ENCODE results near the gene HEBP1.

The HEBP1 gene

DNA sequence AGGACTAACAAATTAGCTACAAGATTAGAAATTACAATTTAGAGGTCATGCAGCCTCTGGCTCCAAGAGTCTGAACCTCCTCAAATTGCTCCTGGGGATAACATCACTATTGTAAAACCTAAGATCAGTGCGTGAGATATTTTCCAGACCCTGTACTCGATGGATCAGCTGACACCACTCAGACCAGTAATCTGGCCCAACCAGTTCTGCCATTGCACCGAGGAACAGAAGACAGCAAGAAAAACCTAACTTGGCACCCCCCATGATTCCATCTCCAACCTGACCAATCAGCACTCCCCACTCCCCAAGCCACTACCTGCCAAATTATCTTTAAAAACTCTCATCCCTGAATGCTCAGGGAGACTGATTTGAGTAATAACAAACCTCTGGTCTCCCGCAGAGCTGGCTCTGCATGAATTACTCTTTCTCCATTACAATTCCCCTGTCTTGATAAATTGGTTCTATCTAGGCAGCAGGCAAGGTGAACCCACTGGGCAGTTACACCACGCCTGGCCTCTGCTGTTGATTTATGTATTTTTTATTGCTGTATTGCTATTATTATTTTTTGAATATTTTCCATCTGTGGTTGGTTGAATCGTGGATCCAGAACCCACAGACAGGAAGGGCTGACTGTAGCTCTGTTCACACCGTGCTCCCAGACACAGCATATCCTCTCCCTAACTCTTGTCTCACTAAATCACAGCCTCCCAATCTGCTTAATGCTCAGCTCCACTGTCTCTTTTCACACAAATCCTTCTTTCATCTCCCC lies 9.2 kb downstream of the HEBP1 start:
- Histone ChIP-seq H3K9me3 (ENCODE audit: control insufficient read depth, low read length) (no peaks in the 10 kb centered on the region), H3K79me2 (no peaks in the 10 kb centered on the region), H3K36me3 (ENCODE audit: control insufficient read depth, insufficient read depth, low read length) (no peaks in the 10 kb centered on the region), H3K4me1 (peaks cover 3% of the 10 kb centered on the region), H3K27me3 (ENCODE audit: control insufficient read depth, insufficient read depth, low read length) (no peaks in the 10 kb centered on the region), H2AFZ (no peak overlapping the region), H3K9ac (no peak overlapping the region), H3K4me3 (ENCODE audit: low read depth, low read length) (no peak overlapping the region), H3K4me2 (ENCODE audit: low read length) (no peak overlapping the region), H3K27ac (no peak overlapping the region)
- TF ChIP-seq, protein P1, sequence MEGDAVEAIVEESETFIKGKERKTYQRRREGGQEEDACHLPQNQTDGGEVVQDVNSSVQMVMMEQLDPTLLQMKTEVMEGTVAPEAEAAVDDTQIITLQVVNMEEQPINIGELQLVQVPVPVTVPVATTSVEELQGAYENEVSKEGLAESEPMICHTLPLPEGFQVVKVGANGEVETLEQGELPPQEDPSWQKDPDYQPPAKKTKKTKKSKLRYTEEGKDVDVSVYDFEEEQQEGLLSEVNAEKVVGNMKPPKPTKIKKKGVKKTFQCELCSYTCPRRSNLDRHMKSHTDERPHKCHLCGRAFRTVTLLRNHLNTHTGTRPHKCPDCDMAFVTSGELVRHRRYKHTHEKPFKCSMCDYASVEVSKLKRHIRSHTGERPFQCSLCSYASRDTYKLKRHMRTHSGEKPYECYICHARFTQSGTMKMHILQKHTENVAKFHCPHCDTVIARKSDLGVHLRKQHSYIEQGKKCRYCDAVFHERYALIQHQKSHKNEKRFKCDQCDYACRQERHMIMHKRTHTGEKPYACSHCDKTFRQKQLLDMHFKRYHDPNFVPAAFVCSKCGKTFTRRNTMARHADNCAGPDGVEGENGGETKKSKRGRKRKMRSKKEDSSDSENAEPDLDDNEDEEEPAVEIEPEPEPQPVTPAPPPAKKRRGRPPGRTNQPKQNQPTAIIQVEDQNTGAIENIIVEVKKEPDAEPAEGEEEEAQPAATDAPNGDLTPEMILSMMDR (IDR thresholded peaks at IDR 0.05), result no peak

DNA sequence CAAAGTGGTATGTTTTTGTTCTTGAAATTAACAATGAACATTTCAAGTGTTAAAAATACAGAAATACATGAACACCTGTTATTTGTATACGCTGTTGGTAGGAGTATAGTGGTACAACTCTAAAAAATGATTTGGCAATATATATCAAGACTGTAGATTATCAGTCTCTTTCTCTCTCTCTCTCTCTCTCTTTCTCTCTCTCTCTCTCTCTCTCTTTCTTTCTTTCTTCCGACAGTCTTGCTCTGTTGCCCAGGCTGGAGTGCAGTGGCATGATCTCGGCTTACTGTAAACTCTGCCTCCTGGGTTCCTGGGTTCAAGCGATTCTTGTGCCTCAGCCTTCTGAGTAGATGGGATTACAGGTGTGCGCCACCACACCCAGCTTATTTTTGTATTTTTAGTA lies 12.6 kb downstream of the HEBP1 start:
- H3K79me2 ChIP-seq, result no peaks in the 10 kb centered on the region
- H3K27me3 ChIP-seq (ENCODE audit: control insufficient read depth, insufficient read depth, low read length), result no peaks in the 10 kb centered on the region
- H2AFZ ChIP-seq, result no peak overlapping the region
- H3K4me2 ChIP-seq (ENCODE audit: low read length), result no peak overlapping the region
- H3K9ac ChIP-seq, result no peak overlapping the region
- no peak overlapping the region for H3K27ac ChIP-seq
- peaks cover 3% of the 10 kb centered on the region for H3K4me1 ChIP-seq
- TF ChIP-seq, protein P1 (IDR thresholded peaks at IDR 0.05), result no peak
- H3K4me3 ChIP-seq (ENCODE audit: low read depth, low read length), result no peak overlapping the region
- no peaks in the 10 kb centered on the region for H3K9me3 ChIP-seq (ENCODE audit: control insufficient read depth, low read length)
- no peaks in the 10 kb centered on the region for H3K36me3 ChIP-seq (ENCODE audit: control insufficient read depth, insufficient read depth, low read length)

DNA sequence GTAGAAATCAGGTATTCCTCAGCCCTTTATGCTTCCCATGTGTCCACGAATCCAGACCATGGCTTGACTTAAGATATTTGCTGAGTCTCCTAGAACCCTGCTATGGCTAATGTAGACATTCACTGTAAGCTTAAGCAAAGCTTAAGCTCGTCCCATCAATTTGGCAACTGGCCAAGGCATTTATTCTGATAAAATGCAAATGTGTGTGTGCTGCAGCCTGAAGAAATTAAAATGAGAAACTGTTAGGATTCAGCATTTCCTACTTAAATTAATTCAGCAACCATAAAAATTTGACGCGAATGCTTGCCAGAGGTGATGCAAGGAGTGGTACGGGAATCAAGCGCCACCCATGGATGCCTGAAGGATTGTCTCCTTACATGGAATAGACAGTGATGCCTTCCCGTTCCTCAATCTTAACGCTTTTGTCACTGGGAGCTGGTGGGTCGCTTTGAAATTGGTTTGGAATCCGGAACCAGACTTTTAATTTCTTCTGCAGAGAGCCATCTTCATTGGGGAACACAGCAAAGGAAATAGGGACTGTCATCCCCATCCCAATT lies 13.2 kb downstream of the HEBP1 start:
- peaks cover 3% of the 10 kb centered on the region for H3K4me1 ChIP-seq
- no peak overlapping the region for H3K4me2 ChIP-seq (ENCODE audit: low read length)
- no peak overlapping the region for H3K4me3 ChIP-seq (ENCODE audit: low read depth, low read length)
- no peaks in the 10 kb centered on the region for H3K9me3 ChIP-seq (ENCODE audit: control insufficient read depth, low read length)
- TF ChIP-seq, protein P1 (IDR thresholded peaks at IDR 0.05), result no peak
- H3K9ac ChIP-seq, result no peak overlapping the region
- H3K79me2 ChIP-seq, result no peaks in the 10 kb centered on the region
- no peaks in the 10 kb centered on the region for H3K36me3 ChIP-seq (ENCODE audit: control insufficient read depth, insufficient read depth, low read length)
- no peak overlapping the region for H3K27ac ChIP-seq
- H3K27me3 ChIP-seq (ENCODE audit: control insufficient read depth, insufficient read depth, low read length), result no peaks in the 10 kb centered on the region
- H2AFZ ChIP-seq, result no peak overlapping the region

DNA sequence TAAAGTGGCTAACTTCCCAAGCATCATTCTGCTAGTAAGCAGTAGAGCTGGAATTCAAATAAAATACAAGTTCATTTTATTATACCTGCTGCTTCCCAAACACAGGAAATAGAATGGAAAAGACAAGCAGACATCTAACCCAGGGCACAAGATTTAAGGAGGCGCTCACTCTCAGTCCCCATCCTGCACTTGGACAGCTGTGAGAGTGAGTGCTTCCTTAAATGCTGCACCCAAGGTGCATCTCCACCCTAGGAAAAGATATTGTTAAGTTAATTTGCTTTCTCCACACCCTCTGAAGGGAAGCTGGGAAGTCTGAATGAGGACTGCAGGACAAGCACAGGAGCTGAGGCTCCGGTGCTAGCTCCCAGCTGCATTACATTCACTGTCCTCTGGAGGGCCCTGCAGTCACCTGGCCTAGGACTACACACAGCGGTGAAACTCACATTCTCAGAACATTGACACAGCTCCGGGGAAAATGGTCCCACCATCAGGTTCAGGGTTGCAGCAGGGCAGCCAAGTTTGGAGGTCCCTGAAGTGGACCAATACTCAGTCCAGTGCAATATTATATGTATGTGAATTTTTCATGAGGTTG lies 14.2 kb downstream of the HEBP1 start:
- no peak overlapping the region for H3K9ac ChIP-seq
- H3K79me2 ChIP-seq, result peaks cover under 1% of the 10 kb centered on the region
- peaks cover under 1% of the 10 kb centered on the region for H3K4me1 ChIP-seq
- no peaks in the 10 kb centered on the region for H3K9me3 ChIP-seq (ENCODE audit: control insufficient read depth, low read length)
- no peaks in the 10 kb centered on the region for H3K27me3 ChIP-seq (ENCODE audit: control insufficient read depth, insufficient read depth, low read length)
- no peak overlapping the region for H3K4me2 ChIP-seq (ENCODE audit: low read length)
- no peaks in the 10 kb centered on the region for H3K36me3 ChIP-seq (ENCODE audit: control insufficient read depth, insufficient read depth, low read length)
- no peak overlapping the region for H3K4me3 ChIP-seq (ENCODE audit: low read depth, low read length)
- TF ChIP-seq, protein P1 (IDR thresholded peaks at IDR 0.05), result peak; percentile 13
- H2AFZ ChIP-seq, result no peak overlapping the region
- H3K27ac ChIP-seq, result no peak overlapping the region

Measured in parathyroid adenoma (tissue), 2 donors.